GM20000 (cell line): ENCODE measurements around the gene NPSR1.
"Not testable (repeated sequence)": the region's sequence is repeated elsewhere in the genome, so short reads cannot be mapped to it uniquely, and the experiment has no call there.

ENCODE experiments used
- DNase-seq: peaks from one replicate; pipeline ENCODE4 v3.0.0; 2012; ENCODE audit warnings: low spot score
- TF ChIP-seq, protein P1 (sequence below): IDR thresholded peaks from 2 replicates; pipeline ENCODE4 v1.5.1; 2012; ENCODE audit warnings: mild to moderate bottlenecking, control low read depth; ENCODE audit errors: extremely low read depth, missing control alignments

The NPSR1 gene

DNA sequence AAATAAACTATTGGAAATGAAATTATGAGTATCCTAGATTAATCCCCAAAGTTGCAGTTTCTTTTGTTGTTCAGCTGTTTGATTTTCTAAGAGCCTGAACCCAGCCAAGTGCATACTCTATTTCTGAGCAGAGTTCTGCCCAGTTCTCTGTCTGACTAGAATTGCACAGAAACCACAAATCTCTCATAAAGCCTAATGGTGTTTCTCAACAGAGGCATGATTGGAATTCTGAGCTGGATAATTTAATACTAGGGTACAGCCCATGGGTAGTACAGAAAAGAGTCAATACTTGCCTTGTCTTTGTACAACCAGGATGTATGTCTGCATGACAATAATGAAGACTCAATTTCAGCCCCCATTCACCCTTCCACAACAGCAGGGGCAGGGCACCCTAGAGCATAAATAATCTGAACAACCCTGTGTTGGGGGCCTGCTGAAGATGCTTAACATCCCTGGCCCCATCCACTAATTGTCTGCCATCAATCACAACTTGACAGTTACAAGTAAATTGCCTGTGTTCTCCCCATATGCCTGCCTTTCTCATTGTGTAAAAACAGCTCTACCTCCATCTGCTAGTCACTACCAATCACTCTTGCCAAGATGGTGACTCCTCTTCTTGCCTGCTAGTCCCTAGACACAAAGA lies 114.4 kb downstream of the NPSR1 start:
- TF ChIP-seq, protein P1, sequence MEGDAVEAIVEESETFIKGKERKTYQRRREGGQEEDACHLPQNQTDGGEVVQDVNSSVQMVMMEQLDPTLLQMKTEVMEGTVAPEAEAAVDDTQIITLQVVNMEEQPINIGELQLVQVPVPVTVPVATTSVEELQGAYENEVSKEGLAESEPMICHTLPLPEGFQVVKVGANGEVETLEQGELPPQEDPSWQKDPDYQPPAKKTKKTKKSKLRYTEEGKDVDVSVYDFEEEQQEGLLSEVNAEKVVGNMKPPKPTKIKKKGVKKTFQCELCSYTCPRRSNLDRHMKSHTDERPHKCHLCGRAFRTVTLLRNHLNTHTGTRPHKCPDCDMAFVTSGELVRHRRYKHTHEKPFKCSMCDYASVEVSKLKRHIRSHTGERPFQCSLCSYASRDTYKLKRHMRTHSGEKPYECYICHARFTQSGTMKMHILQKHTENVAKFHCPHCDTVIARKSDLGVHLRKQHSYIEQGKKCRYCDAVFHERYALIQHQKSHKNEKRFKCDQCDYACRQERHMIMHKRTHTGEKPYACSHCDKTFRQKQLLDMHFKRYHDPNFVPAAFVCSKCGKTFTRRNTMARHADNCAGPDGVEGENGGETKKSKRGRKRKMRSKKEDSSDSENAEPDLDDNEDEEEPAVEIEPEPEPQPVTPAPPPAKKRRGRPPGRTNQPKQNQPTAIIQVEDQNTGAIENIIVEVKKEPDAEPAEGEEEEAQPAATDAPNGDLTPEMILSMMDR = no peak
- DNase-seq = no peak

DNA sequence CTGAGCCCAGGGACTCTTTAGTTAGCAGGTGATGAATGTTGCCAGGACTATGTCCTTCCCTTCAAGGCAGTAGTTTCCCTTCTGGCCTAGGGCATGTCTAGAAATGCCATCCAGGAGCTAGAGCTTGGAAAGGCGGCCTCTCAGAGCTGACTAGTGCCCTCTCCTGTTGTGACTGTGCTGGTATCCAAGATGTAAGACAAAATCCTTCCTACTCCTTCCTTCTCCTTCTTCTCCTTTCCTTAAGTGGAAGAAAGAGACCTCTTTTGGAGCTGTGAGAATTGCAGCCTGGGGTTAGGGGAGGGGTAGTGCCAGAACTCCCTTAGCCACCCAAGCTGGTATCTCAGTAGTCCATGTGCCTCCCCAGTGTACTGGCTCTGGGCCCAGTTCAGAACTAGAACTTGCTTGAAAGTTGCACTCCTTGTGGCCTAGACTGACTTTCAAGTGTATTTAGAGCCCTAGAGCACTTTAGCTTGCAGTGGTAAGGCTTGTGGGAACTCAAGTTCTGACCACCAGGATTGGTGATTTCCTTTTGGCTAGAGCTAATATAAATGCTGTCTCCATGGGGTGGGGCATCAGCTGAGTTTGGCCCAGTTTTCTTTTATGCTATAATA lies 118.8 kb downstream of the NPSR1 start:
- TF ChIP-seq, protein P1 = no peak
- DNase-seq = no peak

DNA sequence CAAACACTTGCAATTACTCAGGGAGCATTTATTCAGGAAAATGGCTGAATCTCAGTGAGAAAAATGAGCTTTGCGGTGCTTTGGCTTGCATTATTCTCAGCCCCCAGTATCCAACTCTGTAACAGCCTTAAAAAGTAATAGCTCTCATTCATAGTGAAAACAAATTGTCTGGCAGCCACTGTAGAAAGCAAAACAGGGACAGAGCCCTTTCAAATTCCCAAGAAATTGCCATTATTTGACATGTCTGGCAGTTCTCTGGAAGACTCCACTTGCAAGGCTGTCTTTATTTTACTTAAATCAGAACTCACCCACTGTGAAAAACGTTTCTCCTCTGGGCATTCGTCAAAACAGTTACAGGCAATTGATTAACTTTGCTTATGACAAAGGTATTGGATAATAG lies 122.5 kb downstream of the NPSR1 start:
- DNase-seq = no peak
- TF ChIP-seq, protein P1 = no peak

DNA sequence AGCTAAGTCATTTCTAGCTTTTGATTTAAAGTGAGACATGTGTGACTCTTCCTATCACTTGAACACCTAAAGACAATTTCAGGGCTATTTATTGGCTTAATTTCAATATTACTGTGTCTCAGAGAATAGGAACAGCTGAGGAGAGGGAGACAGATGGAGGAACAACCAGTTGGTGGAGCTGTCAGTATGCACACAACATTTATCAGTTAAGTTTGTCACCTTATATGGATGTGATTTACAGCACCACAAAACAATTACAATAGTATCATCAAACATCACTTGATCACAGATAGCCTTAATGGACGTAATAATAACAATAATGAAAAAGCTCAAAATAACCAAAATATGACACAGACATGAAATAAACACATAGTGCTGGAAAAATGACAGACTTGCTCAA lies 129.6 kb downstream of the NPSR1 start:
- DNase-seq = no peak
- TF ChIP-seq, protein P1 = no peak

DNA sequence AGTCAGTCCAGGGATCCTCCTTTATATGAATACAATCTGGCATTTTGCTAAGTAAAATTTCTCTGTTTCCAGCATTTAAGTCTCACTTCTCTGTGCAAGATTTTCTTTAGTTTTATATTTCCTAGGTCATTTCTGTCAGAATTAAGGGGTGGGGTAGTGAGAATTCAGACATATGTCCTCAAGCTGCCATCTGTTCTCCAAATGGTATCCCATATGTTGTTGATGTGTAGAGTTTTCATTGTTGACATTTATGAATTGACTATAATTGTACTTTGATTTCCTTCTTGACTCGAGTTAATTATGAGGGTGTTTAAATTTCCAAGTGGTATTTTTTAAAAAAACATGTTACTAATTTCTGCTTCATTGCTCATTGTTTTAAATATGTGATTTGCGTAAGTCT lies 148.8 kb downstream of the NPSR1 start:
- TF ChIP-seq, protein P1 = no peak
- no peak for DNase-seq

DNA sequence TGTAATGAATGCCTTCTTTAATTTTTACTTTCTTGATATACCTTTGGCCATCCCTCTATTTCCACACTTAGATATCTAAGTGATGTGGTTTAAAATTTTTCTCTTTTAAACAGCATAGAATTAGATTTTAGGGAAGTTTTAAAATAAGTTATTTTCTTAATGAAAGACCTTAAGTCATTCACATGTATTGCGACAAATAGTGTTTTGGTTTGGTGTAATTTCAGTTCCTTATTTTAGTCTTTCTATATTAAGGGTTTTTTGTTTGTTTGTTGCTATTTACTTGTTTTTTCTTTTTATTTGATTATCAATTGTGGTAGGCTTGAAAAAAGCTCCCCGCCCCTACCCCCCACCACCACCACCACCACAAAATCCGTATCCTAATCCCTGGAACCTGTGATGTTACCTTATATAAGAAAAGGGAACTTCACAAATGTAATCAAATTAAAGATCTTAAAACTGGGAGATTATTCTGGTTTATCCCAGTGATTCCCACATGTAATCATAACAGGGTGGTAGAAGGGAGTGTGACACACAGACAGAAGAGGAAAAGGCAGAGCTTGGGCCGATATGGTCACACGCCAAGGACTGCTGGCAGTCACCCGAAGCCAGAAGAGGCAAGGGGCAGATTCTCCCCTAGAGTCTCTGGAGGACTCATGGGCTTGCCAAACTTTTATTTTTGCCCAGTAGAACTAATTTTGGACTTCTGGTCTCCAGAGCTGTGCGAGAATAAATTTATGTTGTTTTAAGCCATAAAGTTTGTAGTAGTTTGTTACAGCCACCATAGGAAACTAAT lies 149.7 kb downstream of the NPSR1 start:
- no peak for DNase-seq
- TF ChIP-seq, protein P1 = no peak

DNA sequence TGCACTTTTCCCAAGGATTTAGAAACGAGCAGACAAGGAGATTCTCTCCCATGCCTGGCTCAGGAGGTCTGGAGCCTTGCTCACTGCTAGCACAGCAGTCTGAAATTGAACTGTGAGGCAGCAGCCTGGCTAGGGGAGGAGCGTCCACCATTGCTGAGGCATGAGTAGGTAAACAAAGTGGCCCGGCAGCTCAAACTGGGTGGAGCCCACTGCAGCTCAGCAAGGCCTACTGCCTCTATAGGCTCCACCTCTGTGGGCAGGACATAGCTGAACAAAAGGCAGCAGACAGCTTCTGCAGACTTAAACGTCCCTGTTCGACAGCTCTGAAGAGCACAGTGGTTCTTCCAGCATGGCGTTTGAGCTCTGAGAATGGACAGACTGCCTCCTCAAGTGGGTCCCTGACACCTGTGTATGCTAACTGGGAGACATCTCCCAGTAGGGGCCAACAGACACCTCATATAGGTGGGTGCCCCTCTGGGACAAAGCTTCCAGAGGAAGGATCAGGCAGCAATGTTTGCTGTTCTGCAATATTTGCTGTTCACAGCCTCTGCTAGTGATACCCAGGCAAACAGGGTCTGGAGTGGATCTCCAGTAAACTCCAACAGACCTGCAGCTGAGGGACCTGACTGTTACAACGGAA lies 156.3 kb downstream of the NPSR1 start:
- not testable (repeated sequence) for DNase-seq
